ENCODE data around the gene PHACTR2.

PHACTR2 gene

GRCh38 chr6:143750877-143751276 lies 73.1 kb downstream of the PHACTR2 start:
- TF ChIP-seq, protein P1, sequence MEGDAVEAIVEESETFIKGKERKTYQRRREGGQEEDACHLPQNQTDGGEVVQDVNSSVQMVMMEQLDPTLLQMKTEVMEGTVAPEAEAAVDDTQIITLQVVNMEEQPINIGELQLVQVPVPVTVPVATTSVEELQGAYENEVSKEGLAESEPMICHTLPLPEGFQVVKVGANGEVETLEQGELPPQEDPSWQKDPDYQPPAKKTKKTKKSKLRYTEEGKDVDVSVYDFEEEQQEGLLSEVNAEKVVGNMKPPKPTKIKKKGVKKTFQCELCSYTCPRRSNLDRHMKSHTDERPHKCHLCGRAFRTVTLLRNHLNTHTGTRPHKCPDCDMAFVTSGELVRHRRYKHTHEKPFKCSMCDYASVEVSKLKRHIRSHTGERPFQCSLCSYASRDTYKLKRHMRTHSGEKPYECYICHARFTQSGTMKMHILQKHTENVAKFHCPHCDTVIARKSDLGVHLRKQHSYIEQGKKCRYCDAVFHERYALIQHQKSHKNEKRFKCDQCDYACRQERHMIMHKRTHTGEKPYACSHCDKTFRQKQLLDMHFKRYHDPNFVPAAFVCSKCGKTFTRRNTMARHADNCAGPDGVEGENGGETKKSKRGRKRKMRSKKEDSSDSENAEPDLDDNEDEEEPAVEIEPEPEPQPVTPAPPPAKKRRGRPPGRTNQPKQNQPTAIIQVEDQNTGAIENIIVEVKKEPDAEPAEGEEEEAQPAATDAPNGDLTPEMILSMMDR (IDR thresholded peaks at IDR 0.05): no peak
- TF ChIP-seq ZFX (IDR thresholded peaks at IDR 0.05; ENCODE audit: borderline replicate concordance): no peak
- H3K27ac ChIP-seq: no peak overlapping the region

GRCh38 chr6:143752459-143752858 lies 74.7 kb downstream of the PHACTR2 start:
- H3K27ac ChIP-seq: no peak overlapping the region
- TF ChIP-seq ZFX (IDR thresholded peaks at IDR 0.05; ENCODE audit: borderline replicate concordance): no peak
- TF ChIP-seq, protein P1 (IDR thresholded peaks at IDR 0.05): no peak

GRCh38 chr6:143753678-143754077 lies 75.9 kb downstream of the PHACTR2 start:
- H3K27ac ChIP-seq: no peak overlapping the region
- TF ChIP-seq, protein P1 (IDR thresholded peaks at IDR 0.05): no peak
- TF ChIP-seq ZFX (IDR thresholded peaks at IDR 0.05; ENCODE audit: borderline replicate concordance): no peak

DNA sequence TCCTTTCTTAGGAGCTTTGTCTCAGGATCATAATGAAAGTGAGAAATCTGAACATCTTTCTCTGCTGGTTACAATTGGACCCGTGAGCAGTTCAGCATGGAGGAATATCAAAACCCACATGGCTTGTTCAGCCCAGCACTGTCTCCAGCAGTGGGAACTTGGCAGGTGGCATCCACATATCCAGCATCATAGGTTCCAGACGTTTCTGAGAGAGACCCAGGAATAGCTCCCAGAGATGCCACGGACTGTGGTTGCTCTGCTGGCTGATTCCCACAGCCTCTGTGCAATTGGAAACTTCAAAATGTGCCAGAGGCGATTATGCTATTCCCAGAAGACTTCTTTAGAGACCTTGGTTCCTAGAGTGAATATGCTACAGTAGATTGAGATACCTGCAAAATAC lies 76.4 kb downstream of the PHACTR2 start:
- TF ChIP-seq, protein P1 (IDR thresholded peaks at IDR 0.05): no peak
- TF ChIP-seq ZFX (IDR thresholded peaks at IDR 0.05; ENCODE audit: borderline replicate concordance): no peak
- H3K27ac ChIP-seq: no peak overlapping the region

- H3K27ac ChIP-seq: 0 out of 2 replicates have a peak overlapping the region, but pooled peaks have one; percentile 17
- TF ChIP-seq, protein P1 (IDR thresholded peaks at IDR 0.05): no peak
- no peak for TF ChIP-seq ZFX (IDR thresholded peaks at IDR 0.05; ENCODE audit: borderline replicate concordance)
These were observed 77.6 kb downstream of the PHACTR2 start for GRCh38 chr6:143755301-143755744.

DNA sequence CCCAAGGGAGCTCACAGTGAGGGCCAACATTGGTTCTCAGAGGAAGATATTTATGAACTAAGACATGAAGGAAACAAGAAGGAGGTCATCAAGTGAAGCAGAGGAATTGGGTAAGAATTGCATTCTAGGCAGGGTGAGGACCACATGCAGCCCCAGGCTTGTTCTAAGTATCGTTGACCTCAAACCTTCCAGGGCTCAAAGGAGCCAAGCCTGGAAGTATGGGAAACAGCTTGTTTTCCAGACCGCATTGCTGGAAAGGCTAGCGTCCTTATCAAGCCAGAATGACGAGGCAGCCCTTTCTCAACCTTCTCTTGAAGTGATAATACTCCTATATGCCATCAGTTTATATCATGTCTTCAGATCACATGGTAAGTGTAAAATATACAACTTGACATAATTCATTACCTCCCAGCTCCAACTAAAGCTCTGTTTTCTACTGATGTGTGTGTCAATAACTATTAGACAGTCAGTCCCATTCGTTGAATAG lies 79.6 kb downstream of the PHACTR2 start:
- no peak for TF ChIP-seq ZFX (IDR thresholded peaks at IDR 0.05; ENCODE audit: borderline replicate concordance)
- TF ChIP-seq, protein P1 (IDR thresholded peaks at IDR 0.05): no peak
- no peak overlapping the region for H3K27ac ChIP-seq

DNA sequence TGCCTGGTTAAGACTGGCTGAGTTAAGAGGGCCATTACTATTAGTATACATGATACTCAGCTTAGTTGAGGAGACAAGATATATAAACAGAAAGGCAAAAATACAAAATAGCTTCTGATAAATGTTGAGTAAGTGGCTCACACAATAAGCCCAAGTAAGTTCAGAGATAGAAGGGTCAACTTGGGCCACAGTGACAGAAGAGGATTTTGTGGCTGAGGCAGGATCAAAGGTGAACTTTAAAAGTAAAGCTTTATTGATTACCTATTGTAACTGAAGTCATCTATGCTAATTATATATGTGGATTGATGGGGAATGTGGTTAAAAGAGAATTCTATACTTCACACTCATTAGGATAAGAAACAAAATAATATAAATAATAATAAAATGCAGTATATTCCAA lies 80.8 kb downstream of the PHACTR2 start:
- no peak overlapping the region for H3K27ac ChIP-seq
- TF ChIP-seq, protein P1 (IDR thresholded peaks at IDR 0.05): no peak
- no peak for TF ChIP-seq ZFX (IDR thresholded peaks at IDR 0.05; ENCODE audit: borderline replicate concordance)

Measured in 22Rv1 (cell line).